MM.1S (cell line): ENCODE results near the gene CNTN1.

Experiments used
- EZH2phosphoT487 ChIP-seq: fragments of 300-600 bp; sonication (generic); IDR thresholded peaks from 2 replicates; pipeline ENCODE4 v1.6.1; 2018; ENCODE audit warnings: antibody characterized with exemption, low read length
- TF ChIP-seq, protein P1 (sequence below): fragments of 300-600 bp; sonication (generic); IDR thresholded peaks from 2 replicates; pipeline ENCODE4 v1.5.1; 2016; ENCODE audit warnings: antibody characterized with exemption, low read length, mixed read lengths

DNA sequence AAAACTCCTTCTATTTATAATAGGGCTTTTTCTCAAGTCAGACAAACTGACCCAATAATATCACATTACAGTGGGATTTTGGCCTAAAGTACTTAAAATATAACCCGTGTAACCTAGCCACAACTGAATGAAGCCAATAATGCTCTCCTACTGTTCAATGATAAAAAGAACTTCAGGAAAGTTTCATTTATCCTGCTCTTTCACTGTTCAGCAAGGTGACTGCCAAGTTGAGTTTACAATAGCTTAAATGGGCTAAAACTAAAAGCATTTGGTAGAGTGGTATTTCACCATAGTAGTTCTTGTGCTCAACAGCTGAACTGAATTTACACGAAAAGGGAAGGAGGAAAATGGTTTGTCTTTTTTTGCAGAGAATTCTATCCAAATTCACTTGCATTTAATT, 49.8 kb downstream of the CNTN1 start:
- TF ChIP-seq EZH2phosphoT487, result no peak
- TF ChIP-seq, protein P1, sequence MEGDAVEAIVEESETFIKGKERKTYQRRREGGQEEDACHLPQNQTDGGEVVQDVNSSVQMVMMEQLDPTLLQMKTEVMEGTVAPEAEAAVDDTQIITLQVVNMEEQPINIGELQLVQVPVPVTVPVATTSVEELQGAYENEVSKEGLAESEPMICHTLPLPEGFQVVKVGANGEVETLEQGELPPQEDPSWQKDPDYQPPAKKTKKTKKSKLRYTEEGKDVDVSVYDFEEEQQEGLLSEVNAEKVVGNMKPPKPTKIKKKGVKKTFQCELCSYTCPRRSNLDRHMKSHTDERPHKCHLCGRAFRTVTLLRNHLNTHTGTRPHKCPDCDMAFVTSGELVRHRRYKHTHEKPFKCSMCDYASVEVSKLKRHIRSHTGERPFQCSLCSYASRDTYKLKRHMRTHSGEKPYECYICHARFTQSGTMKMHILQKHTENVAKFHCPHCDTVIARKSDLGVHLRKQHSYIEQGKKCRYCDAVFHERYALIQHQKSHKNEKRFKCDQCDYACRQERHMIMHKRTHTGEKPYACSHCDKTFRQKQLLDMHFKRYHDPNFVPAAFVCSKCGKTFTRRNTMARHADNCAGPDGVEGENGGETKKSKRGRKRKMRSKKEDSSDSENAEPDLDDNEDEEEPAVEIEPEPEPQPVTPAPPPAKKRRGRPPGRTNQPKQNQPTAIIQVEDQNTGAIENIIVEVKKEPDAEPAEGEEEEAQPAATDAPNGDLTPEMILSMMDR, result no peak
